Thoracic aorta (tissue), 2 donors: ENCODE measurements around the gene METTL16. TPM values are rescaled to one million over a fixed set of nuclear protein-coding genes. Genes with fewer than 3 reads are reported as not detected.

Experiments used
- ATAC-seq: fragments of 150-250 bp; one replicate; pipeline ENCODE4 v1.8.0; 2017; ENCODE audit warnings: low read depth; ENCODE audit not compliant: insufficient number of reproducible peaks, low FRiP score
- DNase-seq: peaks from one replicate; pipeline ENCODE4 v3.0.0-alpha.2; 2020; ENCODE audit warnings: low spot score
- H3K27ac ChIP-seq, 2 donors: fragments of 200-600 bp; sonication (generic); 1 replicate in 1 of 2; 2 replicates in 1 of 2; pipeline ENCODE4 v1.5.1; 2016; ENCODE audit warnings: mild to moderate bottlenecking in 2 of 2, moderate library complexity in 2 of 2
- H3K27me3 ChIP-seq: fragments of 200-600 bp; sonication (generic); replicated peaks from 2 replicates; pipeline ENCODE4 v1.6.0; 2016; ENCODE audit warnings: mild to moderate bottlenecking; ENCODE audit not compliant: insufficient read depth
- H3K36me3 ChIP-seq: fragments of 200-600 bp; sonication (generic); one replicate; pipeline ENCODE4 v1.5.1; 2016
- H3K4me1 ChIP-seq, 2 donors: fragments of 200-600 bp; sonication (generic); 1 replicate in 1 of 2; 2 replicates in 1 of 2; pipeline versions ENCODE4 v1.5.1 to v1.6.0; 2016; ENCODE audit warnings: low read depth in 2 of 2, mild to moderate bottlenecking in 1 of 2; ENCODE audit not compliant: control insufficient read depth in 1 of 2
- H3K4me3 ChIP-seq: fragments of 200-600 bp; sonication (generic); 2 replicates; pipeline ENCODE4 v1.5.1; 2016; ENCODE audit warnings: mild to moderate bottlenecking
- H3K9me3 ChIP-seq: fragments of 200-600 bp; sonication (generic); 2 replicates; pipeline ENCODE4 v1.5.1; 2016
- total RNA-seq, 2 donors: library from RNA; depleted of rRNA; stranded (reverse); fragments of >200 nt; gene quantifications; one replicate each; pipeline versions ENCODE4 v1.1.0 to v1.2.3, GENCODE V29; 2016
- TF ChIP-seq, protein P1 (sequence below): fragments of 200-600 bp; sonication (generic); IDR thresholded peaks from one replicate; pipeline ENCODE4 v1.5.1; 2019; ENCODE audit warnings: antibody characterized with exemption

Gene METTL16
- total RNA-seq, 2 donors from 2014 or later, result 37.6 to 37.9 TPM

DNA sequence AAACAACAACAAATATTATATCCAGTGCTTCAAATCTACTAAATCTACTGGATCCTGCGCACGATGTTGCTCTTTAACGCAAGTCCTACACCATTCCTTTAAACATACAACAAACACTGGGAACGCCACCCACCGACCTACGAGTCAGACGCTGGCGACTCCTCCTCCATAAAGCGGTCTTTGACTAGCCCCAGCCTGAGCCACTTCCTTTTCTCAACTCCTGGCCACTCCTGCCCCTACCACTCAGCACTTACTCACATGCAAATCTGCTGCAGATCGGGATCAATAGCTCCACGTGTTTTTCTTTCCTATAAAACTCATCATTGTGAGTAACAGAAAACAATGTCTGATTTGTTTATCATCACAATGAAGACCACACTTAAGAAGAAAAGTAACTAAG lies 78.0 kb downstream of the METTL16 start:
- no peaks in the 10 kb centered on the region for H3K27me3 ChIP-seq
- TF ChIP-seq, protein P1, sequence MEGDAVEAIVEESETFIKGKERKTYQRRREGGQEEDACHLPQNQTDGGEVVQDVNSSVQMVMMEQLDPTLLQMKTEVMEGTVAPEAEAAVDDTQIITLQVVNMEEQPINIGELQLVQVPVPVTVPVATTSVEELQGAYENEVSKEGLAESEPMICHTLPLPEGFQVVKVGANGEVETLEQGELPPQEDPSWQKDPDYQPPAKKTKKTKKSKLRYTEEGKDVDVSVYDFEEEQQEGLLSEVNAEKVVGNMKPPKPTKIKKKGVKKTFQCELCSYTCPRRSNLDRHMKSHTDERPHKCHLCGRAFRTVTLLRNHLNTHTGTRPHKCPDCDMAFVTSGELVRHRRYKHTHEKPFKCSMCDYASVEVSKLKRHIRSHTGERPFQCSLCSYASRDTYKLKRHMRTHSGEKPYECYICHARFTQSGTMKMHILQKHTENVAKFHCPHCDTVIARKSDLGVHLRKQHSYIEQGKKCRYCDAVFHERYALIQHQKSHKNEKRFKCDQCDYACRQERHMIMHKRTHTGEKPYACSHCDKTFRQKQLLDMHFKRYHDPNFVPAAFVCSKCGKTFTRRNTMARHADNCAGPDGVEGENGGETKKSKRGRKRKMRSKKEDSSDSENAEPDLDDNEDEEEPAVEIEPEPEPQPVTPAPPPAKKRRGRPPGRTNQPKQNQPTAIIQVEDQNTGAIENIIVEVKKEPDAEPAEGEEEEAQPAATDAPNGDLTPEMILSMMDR, result no peak
- no peak overlapping the region for H3K4me3 ChIP-seq
- H3K4me1 ChIP-seq, result no peaks in the 10 kb centered on the region
- H3K27ac ChIP-seq, result no peak overlapping the region
- no peaks in the 10 kb centered on the region for H3K9me3 ChIP-seq
- ATAC-seq, result no peak
- peaks cover 20% of the 10 kb centered on the region for H3K36me3 ChIP-seq
- no peak for DNase-seq

DNA sequence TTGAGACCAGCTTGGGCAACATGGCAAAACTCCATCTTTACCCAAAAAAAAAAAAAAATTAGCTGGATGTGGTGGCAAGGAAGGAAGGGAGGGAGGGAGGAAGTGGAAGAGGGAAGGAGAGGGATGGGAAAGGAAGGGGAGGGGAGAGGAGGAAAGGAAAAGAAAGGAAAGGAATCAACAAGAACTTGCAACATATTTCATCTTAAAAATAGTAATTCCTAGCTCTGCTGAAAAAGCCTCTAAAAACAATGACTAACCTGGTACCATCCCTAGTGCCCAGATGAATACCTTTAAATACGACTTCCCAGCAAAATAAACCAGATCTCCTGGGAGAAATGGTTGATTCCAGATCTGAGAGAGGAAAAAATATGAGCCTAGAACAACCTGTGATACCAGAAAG lies 83.8 kb downstream of the METTL16 start:
- peaks cover 1% of the 10 kb centered on the region for H3K36me3 ChIP-seq
- TF ChIP-seq, protein P1, result no peak
- no peaks in the 10 kb centered on the region for H3K9me3 ChIP-seq
- DNase-seq (no peak), ATAC-seq (no peak)
- H3K4me3 ChIP-seq, result no peak overlapping the region
- H3K27me3 ChIP-seq, result no peaks in the 10 kb centered on the region
- peaks cover 8 to 12% of the 10 kb centered on the region in 2 donors for H3K4me1 ChIP-seq
- H3K27ac ChIP-seq, result no peak overlapping the region

DNA sequence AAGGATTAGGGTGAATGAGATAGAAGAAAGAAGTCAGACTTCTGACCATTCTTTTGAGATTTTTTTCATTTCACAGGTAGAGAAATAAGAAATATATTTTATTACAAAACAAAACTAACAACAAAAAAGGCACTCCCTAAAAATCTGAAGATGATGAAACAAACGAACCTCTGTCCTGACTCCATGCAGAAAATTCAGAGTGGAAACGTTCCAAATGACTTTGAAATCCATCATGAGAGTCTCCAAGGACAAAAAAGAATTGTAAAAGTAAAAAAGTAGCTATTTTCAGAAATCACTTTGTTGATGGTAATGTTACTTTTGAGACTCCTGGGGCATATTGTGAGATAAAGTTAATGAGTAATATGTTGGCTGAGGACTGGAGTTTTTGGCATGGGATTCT lies 84.5 kb downstream of the METTL16 start:
- no peaks in the 10 kb centered on the region for H3K36me3 ChIP-seq
- no peak overlapping the region for H3K4me3 ChIP-seq
- no peak overlapping the region for H3K27ac ChIP-seq
- TF ChIP-seq, protein P1, result no peak
- no peaks in the 10 kb centered on the region for H3K27me3 ChIP-seq
- DNase-seq, result no peak
- ATAC-seq, result no peak
- H3K9me3 ChIP-seq, result no peaks in the 10 kb centered on the region
- peaks cover 8 to 12% of the 10 kb centered on the region in 2 donors for H3K4me1 ChIP-seq

DNA sequence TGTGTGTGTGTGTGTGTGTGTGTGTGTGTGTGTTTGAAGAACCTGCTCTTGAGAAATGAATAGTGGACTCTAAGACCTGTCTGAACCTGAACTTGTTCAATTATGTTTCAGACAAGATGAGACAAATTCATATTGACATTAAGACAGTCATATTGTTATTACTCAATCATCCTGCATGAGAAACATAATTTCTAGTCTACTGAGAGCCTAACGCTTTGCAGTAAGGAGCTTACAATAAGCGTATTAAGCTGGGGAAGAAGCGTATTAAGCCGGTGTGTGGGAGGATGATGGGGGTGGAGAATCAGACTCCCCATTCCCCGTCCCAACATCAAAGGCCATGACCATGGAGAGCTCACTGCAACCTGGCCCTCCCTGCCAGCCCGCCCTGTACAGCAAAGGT lies 88.4 kb downstream of the METTL16 start:
- Histone ChIP-seq H3K4me3 (no peak overlapping the region), H3K27me3 (no peaks in the 10 kb centered on the region), H3K36me3 (peaks cover 6% of the 10 kb centered on the region), H3K9me3 (no peaks in the 10 kb centered on the region), H3K27ac (no peak overlapping the region), H3K4me1 (peaks cover 8 to 12% of the 10 kb centered on the region in 2 donors)
- ATAC-seq (no peak), DNase-seq (no peak)
- TF ChIP-seq, protein P1, result no peak

DNA sequence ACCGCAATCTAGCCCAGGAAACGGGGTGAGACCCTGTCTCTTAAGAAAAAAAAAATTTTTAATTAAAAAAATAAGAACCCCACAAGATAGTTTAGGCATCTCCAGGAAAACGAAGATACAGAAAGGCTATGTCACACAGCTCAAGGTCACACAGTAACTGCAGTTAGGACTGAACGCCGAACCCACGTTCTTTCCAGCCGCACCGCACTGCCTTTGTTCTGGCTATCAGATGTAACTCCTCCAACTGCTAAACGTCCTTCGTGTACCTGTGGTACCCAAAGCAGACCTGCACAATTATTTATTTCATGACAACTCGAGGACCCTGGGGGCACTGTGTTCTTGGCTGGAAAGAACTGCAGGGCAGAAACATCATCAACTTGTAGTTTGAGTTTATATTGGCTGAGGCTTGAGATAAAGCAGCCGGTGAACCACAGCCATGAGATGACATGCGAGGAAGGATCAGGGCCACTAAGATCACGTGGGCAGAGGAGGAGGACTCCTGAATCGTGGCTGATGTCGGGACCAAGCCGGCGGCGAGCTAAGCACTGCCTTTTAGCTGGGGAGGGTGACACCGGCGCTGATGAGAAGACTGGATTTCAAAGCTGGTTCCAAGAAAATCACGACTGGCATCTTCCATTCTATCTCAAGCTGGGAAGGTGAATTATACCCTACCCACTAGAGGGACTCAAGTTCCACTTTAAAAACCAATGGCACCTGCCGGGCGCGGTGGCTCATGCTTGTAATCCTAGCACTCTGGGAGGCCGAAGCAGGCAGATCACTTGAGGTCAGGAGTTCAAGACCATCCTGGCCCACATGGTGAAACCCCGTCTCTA lies 90.2 kb downstream of the METTL16 start:
- Histone ChIP-seq H3K4me1 (no peaks in the 10 kb centered on the region), H3K36me3 (peaks cover 6% of the 10 kb centered on the region), H3K27ac (no peak overlapping the region), H3K9me3 (no peaks in the 10 kb centered on the region), H3K4me3 (no peak overlapping the region), H3K27me3 (no peaks in the 10 kb centered on the region)
- ATAC-seq (no peak), DNase-seq (no peak)
- TF ChIP-seq, protein P1, result no peak
